Neural cell (in vitro differentiated cells): ENCODE measurements around the gene DKK1. TPM values are rescaled to one million over a fixed set of nuclear protein-coding genes. Genes with fewer than 3 reads are reported as not detected.

ENCODE experiments used
- H2AFZ ChIP-seq: fragments of 200-600, 300-800 bp; sonication (generic), shearing (Covaris generic); 2 replicates; pipeline ENCODE4 v1.6.0; 2014; ENCODE audit warnings: low read depth, mild to moderate bottlenecking, antibody characterized with exemption, low read length, moderate library complexity
- H3F3A ChIP-seq: fragments of 200-600 bp; shearing (Covaris generic); 2 replicates; pipeline ENCODE4 v1.6.1; 2016; ENCODE audit warnings: mild to moderate bottlenecking, moderate library complexity, mixed read lengths, antibody characterized with exemption, low read length; ENCODE audit not compliant: insufficient read depth, poor library complexity, severe bottlenecking
- H3K27ac ChIP-seq: fragments of 200-600, 300-800 bp; sonication (generic), shearing (Covaris generic); 2 replicates; pipeline ENCODE4 v1.5.1; 2014; ENCODE audit warnings: mild to moderate bottlenecking, low read length, moderate library complexity
- H3K27me3 ChIP-seq: fragments of 300-800, 200-600 bp; sonication (generic), shearing (Covaris generic); 2 replicates; pipeline ENCODE4 v1.6.0; 2014; ENCODE audit warnings: mild to moderate bottlenecking, low read depth, low read length, moderate library complexity; ENCODE audit not compliant: insufficient read depth
- H3K36me3 ChIP-seq: fragments of 300-800, 200-600 bp; sonication (generic), shearing (Covaris generic); 2 replicates; pipeline ENCODE4 v1.5.1; 2014; ENCODE audit warnings: mild to moderate bottlenecking, antibody characterized with exemption, low read length, moderate library complexity; ENCODE audit not compliant: insufficient read depth
- H3K4me2 ChIP-seq: fragments of 300-800, 200-600 bp; sonication (generic), shearing (Covaris generic); 2 replicates; pipeline ENCODE4 v1.6.0; 2014; ENCODE audit warnings: mild to moderate bottlenecking, low read length
- H3K4me3 ChIP-seq: fragments of 300-800, 200-600 bp; sonication (generic), shearing (Covaris generic); 2 replicates; pipeline ENCODE4 v1.5.1; 2014; ENCODE audit warnings: mild to moderate bottlenecking, low read length, moderate library complexity
- H3K79me2 ChIP-seq: fragments of 200-600 bp; shearing (Covaris generic); replicated peaks from 2 replicates; pipeline ENCODE4 v1.6.0; 2014; ENCODE audit warnings: mild to moderate bottlenecking, low read length, moderate library complexity; ENCODE audit not compliant: insufficient read depth
- H3K9ac ChIP-seq: fragments of 300-800, 200-600 bp; sonication (generic), shearing (Covaris generic); 2 replicates; pipeline ENCODE4 v1.6.1; 2016; ENCODE audit warnings: mild to moderate bottlenecking, low read length, mixed read lengths
- H3K9me2 ChIP-seq: fragments of 200-600 bp; shearing (Covaris generic); 2 replicates; pipeline ENCODE4 v1.6.1; 2016; ENCODE audit warnings: mild to moderate bottlenecking, low read length, mixed read lengths; ENCODE audit not compliant: insufficient read depth
- H3K9me3 ChIP-seq: fragments of 200-600, 300-800 bp; sonication (generic), shearing (Covaris generic); 2 replicates; pipeline ENCODE4 v1.6.1; 2016; ENCODE audit warnings: mild to moderate bottlenecking, mixed run types, low read length, moderate library complexity, mixed read lengths
- H4K20me1 ChIP-seq: fragments of 200-600 bp; shearing (Covaris generic); 2 replicates; pipeline ENCODE4 v1.6.1; 2016; ENCODE audit warnings: mild to moderate bottlenecking, mixed run types; ENCODE audit not compliant: insufficient read depth
- EP300 ChIP-seq: fragments of 450-650 bp; conservative IDR thresholded peaks from 2 replicates; pipeline ENCODE4 v1.6.1; 2014; ENCODE audit warnings: antibody characterized with exemption, mild to moderate bottlenecking, moderate library complexity; ENCODE audit not compliant: poor library complexity, severe bottlenecking
- EZH2 ChIP-seq: fragments of 200-600, 300-800 bp; shearing (Covaris generic), sonication (generic); IDR thresholded peaks from 2 replicates; pipeline ENCODE4 v1.6.1; 2014; ENCODE audit warnings: antibody characterized with exemption, low read length, borderline replicate concordance, mild to moderate bottlenecking; ENCODE audit not compliant: insufficient read depth, poor library complexity, severe bottlenecking
- MXI1 ChIP-seq: fragments of 450-650 bp; conservative IDR thresholded peaks from 2 replicates; pipeline ENCODE4 v1.6.1; 2014; ENCODE audit warnings: antibody characterized with exemption, mild to moderate bottlenecking; ENCODE audit not compliant: poor library complexity, severe bottlenecking
- POLR2AphosphoS5 ChIP-seq: IDR thresholded peaks from 2 replicates; pipeline ENCODE4 v1.6.1; 2012
- RAD21 ChIP-seq: fragments of 450-650 bp; conservative IDR thresholded peaks from 2 replicates; pipeline ENCODE4 v1.6.1; 2014; ENCODE audit warnings: antibody characterized with exemption, mild to moderate bottlenecking, moderate library complexity
- SMC3 ChIP-seq: fragments of 450-650 bp; conservative IDR thresholded peaks from 2 replicates; pipeline ENCODE4 v1.6.1; 2014; ENCODE audit warnings: antibody characterized with exemption, mild to moderate bottlenecking, moderate library complexity; ENCODE audit not compliant: poor library complexity
- TAF1 ChIP-seq: IDR thresholded peaks from 2 replicates; pipeline ENCODE4 v1.6.1; 2012; ENCODE audit warnings: low read depth
- polyA plus RNA-seq: library from polyadenylated mRNA; depleted of rRNA; stranded (reverse); fragments of >200 nt; gene quantifications from 2 replicates; pipeline ENCODE4 v1.2.3, GENCODE V29; 2014
- TF ChIP-seq, protein P1 (sequence below): IDR thresholded peaks from 2 replicates; pipeline ENCODE4 v1.6.1; 2012; ENCODE audit warnings: borderline replicate concordance
- TF ChIP-seq, protein P2 (sequence below): fragments of 450-650 bp; IDR thresholded peaks from 2 replicates; pipeline ENCODE4 v1.5.1; 2014; ENCODE audit warnings: antibody characterized with exemption, mild to moderate bottlenecking, moderate library complexity; ENCODE audit not compliant: poor library complexity, severe bottlenecking

The DKK1 gene
- polyA plus RNA-seq, 1 donor from 2014 or later, result 0.12 TPM

DNA sequence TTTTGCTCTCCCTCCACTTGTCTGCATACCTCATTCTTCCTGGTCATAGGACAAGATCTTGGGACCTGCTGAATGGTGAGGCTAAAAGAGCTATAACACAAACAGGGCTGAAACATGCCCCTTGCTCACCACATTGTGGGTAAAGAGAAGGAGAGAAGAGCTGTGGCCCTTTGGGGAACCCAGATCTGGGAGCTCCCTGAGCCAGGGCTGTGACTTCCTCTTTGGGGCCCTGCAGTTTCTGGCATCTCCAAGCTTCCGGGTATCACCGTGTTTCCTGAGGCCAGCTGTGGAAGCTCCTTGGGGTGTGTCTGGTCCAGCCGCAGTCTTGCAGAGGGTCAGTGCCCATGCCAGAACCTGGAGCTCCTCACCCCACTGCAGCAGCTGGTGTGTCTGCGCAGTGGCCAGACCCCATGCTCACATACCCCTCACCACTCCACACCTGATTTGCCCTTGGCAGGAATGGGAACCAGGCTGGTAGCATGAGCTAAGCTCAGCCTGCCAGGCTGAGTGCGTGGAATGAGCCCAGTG, 34.0 kb downstream of the DKK1 start:
- H3K79me2 ChIP-seq, result no peaks in the 10 kb centered on the region
- H3F3A ChIP-seq, result no peaks in the 10 kb centered on the region
- H3K27me3 ChIP-seq, result no peaks in the 10 kb centered on the region
- no peaks in the 10 kb centered on the region for H3K9me3 ChIP-seq
- no peak overlapping the region for H3K9ac ChIP-seq
- H3K4me2 ChIP-seq, result no peak overlapping the region
- no peaks in the 10 kb centered on the region for H3K9me2 ChIP-seq
- H2AFZ ChIP-seq, result no peak overlapping the region
- no peaks in the 10 kb centered on the region for H3K36me3 ChIP-seq
- no peak overlapping the region for H3K4me3 ChIP-seq
- H3K27ac ChIP-seq, result no peak overlapping the region
- TF ChIP-seq EZH2 (no peak), TAF1 (no peak), MXI1 (no peak), SMC3 (no peak), POLR2AphosphoS5 (no peak), EP300 (no peak), RAD21 (no peak)
- TF ChIP-seq, protein P1, sequence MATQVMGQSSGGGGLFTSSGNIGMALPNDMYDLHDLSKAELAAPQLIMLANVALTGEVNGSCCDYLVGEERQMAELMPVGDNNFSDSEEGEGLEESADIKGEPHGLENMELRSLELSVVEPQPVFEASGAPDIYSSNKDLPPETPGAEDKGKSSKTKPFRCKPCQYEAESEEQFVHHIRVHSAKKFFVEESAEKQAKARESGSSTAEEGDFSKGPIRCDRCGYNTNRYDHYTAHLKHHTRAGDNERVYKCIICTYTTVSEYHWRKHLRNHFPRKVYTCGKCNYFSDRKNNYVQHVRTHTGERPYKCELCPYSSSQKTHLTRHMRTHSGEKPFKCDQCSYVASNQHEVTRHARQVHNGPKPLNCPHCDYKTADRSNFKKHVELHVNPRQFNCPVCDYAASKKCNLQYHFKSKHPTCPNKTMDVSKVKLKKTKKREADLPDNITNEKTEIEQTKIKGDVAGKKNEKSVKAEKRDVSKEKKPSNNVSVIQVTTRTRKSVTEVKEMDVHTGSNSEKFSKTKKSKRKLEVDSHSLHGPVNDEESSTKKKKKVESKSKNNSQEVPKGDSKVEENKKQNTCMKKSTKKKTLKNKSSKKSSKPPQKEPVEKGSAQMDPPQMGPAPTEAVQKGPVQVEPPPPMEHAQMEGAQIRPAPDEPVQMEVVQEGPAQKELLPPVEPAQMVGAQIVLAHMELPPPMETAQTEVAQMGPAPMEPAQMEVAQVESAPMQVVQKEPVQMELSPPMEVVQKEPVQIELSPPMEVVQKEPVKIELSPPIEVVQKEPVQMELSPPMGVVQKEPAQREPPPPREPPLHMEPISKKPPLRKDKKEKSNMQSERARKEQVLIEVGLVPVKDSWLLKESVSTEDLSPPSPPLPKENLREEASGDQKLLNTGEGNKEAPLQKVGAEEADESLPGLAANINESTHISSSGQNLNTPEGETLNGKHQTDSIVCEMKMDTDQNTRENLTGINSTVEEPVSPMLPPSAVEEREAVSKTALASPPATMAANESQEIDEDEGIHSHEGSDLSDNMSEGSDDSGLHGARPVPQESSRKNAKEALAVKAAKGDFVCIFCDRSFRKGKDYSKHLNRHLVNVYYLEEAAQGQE, result no peak
- TF ChIP-seq, protein P2, sequence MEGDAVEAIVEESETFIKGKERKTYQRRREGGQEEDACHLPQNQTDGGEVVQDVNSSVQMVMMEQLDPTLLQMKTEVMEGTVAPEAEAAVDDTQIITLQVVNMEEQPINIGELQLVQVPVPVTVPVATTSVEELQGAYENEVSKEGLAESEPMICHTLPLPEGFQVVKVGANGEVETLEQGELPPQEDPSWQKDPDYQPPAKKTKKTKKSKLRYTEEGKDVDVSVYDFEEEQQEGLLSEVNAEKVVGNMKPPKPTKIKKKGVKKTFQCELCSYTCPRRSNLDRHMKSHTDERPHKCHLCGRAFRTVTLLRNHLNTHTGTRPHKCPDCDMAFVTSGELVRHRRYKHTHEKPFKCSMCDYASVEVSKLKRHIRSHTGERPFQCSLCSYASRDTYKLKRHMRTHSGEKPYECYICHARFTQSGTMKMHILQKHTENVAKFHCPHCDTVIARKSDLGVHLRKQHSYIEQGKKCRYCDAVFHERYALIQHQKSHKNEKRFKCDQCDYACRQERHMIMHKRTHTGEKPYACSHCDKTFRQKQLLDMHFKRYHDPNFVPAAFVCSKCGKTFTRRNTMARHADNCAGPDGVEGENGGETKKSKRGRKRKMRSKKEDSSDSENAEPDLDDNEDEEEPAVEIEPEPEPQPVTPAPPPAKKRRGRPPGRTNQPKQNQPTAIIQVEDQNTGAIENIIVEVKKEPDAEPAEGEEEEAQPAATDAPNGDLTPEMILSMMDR, result no peak
- H4K20me1 ChIP-seq, result no peaks in the 10 kb centered on the region

DNA sequence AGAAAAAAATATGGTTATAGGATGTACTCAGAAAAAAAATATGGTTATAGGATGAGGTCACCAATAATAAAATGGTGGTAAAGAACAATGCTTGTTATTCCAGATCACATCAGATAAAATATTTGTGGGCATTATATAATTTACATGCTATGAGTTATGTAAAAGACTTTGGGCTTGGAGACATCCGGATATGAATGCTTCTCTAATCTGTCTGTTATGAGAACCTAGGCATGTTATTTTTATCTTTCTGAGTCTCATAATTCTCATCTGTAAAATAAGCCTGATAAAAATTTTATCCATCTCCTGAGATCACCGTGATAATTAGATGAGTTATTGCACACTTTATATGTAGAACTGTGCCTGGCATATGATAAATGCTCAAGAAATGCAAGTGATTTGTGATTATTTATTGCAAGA, 37.8 kb downstream of the DKK1 start:
- H3F3A ChIP-seq, result no peaks in the 10 kb centered on the region
- no peak overlapping the region for H3K4me2 ChIP-seq
- no peak overlapping the region for H3K9ac ChIP-seq
- H3K27ac ChIP-seq, result no peak overlapping the region
- H3K4me3 ChIP-seq, result no peak overlapping the region
- no peaks in the 10 kb centered on the region for H3K79me2 ChIP-seq
- no peaks in the 10 kb centered on the region for H3K9me3 ChIP-seq
- TF ChIP-seq TAF1 (no peak), RAD21 (no peak), EZH2 (no peak), POLR2AphosphoS5 (no peak), SMC3 (no peak), EP300 (no peak), MXI1 (no peak)
- TF ChIP-seq, protein P2, result no peak
- TF ChIP-seq, protein P1, result no peak
- no peaks in the 10 kb centered on the region for H4K20me1 ChIP-seq
- no peaks in the 10 kb centered on the region for H3K9me2 ChIP-seq
- H2AFZ ChIP-seq, result no peak overlapping the region
- no peaks in the 10 kb centered on the region for H3K27me3 ChIP-seq
- H3K36me3 ChIP-seq, result no peaks in the 10 kb centered on the region
